Inferior parietal cortex (tissue), 1 donor: Measurements from ENCODE around the gene MAU2.

ENCODE experiments used
- DNase-seq: peaks from one replicate; pipeline ENCODE4 v3.0.0-alpha.2; 2016; ENCODE audit errors: extremely low spot score

The MAU2 gene

DNA sequence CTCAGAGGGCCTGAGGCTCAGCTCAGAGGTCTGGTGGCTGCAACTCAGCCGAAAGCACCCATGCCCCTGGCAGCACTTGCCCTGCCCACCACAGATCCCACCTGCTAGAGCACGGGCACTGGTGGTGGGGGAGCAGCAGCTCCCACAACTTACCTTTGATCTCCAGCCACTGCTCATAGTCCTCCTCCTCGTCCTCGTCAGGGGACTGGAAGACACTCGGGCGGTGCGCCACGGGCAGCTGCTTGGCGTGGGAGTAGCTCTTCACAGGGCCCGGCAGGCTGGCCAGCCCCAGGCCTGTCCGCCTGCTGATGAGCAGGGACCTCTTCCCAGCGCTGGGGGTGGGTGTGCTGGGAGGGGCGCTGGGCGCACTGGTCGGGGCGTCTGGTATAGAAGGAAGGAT is 14.9 kb upstream of the MAU2 start:
- DNase-seq: no peak

DNA sequence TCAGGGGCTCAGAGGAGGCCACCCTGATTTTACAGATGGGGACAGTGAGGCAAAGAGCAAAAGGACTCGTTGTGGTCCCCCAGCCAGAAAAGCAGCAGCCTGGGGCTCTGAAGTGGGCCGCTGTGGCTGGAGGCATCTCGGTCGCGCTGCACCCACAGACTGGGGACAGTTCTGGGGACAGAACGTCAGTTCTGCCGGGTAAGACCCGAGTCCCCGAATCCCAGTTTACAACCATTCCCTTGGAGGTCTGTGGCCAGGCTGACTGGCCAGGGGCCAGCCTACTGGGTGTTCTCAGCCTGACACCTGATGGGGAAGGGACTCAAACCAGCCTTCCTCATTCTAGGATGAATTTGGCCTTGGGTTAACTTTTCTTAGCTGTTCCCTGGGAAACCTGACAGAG is 14.4 kb upstream of the MAU2 start:
- no peak for DNase-seq

GRCh38 chr19:19308373-19308772 is 12.3 kb upstream of the MAU2 start:
- no peak for DNase-seq

DNA sequence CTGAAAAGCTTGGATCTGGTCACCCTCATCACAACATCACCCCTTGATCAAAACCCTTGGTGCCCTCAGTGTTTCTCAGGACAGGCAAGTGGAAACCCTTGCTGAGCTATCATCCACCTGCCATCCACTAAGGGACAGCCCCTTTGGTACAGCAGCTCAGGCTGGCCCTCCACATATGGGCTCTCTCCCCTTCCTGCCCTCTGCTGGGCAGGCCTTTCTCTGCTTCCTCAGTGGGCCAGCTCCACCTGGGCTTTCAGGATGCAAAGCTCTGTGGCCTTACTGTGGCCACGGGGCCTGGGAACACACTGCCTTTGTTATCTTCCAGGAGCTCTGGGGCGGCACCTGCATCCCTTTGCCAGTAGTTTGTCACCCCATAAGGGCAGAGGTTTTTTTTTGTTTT is 5.2 kb upstream of the MAU2 start:
- no peak for DNase-seq

GRCh38 chr19:19316082-19316481 is 4.5 kb upstream of the MAU2 start:
- DNase-seq: no peak

- no peak for DNase-seq
Observed at GRCh38 chr19:19319732-19320360, 783 bp upstream of the MAU2 start.

- no peak for DNase-seq
Observed at GRCh38 chr19:19321141-19321577, 530 bp downstream of the MAU2 start.

- DNase-seq: no peak
Observed at GRCh38 chr19:19324059-19324770, 3.6 kb downstream of the MAU2 start.

DNA sequence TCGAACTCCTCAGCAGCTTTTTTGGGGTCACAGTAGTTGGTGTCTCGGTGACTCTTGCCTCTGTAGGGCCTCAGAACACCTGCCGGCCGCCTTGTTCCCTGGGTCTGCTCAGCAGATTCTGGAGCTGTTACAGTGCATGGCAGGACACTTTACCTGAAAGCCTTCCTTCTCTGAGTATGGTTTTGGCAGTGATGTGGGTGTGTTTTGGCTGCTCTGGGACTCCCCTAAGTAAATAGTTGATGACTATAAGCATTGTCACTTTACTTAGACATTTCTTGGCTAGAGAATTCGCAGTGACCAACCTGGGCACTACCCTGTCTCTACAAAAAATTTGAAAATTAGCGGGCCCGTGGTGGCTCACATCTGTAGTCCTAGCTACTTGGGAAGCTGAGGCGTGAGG is 7.0 kb downstream of the MAU2 start:
- DNase-seq: no peak

DNA sequence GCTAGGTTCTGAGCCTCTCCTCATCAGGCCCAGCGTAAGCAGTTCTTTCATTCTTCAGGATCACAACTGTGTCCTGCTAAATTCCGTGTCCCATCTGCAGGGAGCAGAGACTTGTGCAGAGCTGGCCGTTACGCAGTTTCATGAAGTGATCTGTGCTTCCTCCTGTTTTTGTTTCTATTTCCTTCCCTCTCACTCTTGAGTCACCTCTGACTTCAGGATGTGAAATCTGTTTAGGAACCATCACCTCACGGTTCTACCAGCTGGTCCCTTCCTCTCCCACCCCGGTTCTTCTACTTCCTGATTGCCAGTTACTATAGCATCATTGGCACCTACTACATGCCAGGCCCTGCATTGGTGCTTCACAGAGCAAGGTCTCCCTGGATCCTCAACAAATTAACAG is 8.5 kb downstream of the MAU2 start:
- DNase-seq: no peak

GRCh38 chr19:19334063-19334988 is 13.7 kb downstream of the MAU2 start:
- DNase-seq: no peak

GRCh38 chr19:19334989-19335344 is 14.3 kb downstream of the MAU2 start:
- no peak for DNase-seq

DNA sequence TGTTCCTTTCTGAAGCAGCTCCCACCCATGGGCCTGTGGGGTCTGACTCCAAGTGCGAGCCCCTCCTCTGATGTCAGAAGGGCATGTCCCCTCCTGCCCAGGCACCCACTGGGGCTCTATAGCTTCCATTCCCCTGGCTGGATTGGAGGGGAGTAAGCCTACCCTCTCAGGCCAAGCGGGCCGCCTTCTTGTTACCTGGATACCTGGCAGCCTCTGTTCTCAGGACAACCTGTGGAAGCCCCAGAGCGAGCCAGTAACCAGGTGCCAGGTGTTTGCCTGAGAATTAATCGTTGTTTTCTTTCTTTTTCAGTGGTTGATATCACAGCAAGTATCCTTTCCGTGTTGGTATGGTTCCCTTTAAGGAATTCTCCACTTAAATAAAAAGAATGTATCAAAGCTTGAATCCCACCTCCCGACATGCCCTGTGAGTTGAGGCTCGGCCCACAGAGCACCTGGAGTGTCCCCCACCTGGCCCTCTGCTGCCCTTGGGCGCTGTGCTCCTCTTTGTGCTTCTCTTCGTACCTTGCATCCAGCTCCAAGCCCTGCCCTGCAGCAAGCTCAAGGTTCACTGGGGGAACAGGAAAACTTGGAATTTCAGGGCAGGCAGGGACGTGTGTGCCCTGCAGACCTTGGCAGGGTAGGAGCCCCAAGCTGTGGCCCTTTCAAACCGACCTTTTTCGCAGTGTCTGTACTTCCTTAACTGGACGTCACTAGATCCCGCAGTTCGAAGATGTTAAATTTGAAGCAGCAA is 15.0 kb downstream of the MAU2 start:
- DNase-seq: no peak

- peak; percentile 22 for DNase-seq
Observed at GRCh38 chr19:19336597-19336996, 16.0 kb downstream of the MAU2 start.

GRCh38 chr19:19337120-19337519 is 16.5 kb downstream of the MAU2 start:
- DNase-seq: no peak

DNA sequence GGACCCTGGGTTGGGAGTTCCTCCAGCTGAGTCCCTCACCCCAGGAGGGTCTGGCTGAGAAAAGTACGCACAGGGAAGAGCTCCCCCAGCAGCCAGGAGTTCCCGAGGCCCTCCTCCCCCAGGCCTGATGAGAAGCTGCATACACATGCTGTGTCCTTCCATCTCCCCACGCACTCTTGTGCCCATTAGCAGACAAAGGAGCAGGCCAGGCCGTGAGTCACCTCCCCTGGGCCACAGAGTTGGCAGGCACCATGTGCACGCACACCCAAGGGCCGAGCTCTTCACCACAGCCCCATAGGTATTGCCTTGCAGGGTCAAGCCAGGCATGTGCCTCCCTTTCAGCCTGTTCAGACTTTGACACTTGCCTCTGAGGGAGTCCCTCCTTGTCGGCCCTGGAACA is 17.5 kb downstream of the MAU2 start:
- DNase-seq: no peak

GRCh38 chr19:19341026-19341425 is 20.4 kb downstream of the MAU2 start:
- no peak for DNase-seq

DNA sequence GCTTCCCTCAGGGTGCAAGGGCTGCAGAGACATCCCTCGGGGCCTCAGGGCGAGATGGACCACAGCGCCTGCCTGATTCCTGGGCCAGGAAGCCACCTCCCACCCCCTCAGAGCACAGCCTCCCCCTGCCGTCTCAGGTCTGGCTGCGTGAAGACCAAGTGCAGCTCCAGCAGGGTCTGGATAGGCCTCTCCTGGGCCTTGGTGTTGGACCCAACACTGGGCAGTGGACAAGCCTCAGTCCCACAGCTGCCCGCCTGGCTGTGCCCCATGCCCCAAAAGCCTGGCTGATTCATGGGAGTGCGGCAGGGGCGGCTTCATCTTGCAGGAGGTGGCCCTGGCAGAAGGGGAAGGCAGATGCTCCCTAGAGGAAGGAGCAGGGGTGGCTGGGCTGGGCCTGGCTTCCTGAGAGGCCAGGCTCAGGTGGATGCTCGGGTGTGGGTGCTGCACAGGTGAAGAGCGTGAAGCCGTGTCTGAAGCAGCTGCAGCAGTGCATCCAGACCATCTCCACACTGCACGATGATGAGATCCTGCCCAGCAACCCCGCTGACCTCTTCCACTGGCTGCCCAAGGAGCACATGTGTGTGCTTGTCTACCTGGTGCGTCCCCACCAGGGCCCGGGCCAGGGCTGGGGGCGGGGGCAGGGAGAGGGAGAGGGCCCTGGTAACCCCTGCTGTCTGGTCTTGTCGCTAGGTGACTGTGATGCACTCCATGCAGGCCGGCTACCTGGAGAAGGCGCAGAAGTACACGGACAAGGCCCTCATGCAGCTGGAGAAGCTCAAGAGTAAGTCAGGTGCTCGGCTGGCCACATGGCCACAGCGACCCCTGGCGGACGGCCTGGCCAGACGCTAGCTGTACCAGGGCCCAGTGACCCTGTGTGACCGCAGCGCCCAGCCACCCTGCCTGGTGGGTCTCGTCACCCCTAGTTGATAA is 21.7 kb downstream of the MAU2 start:
- DNase-seq: peak; percentile 44

DNA sequence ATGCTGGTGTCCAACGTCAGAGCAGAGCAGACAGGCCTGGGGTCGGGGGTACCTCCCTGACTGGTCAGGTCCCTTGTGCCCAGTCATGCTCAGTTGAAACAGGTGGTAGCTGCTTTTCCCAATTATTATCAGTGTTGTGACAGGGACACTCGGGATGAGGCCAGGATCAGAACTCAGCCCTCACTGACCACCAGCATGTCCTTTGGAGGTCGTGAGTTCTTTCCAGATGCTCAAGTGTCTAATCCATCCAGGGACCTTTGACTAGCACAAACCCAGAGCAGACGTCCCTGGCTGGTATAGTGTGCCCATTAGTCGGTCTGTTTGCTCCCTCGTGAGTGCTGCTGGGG is 22.4 kb downstream of the MAU2 start:
- no peak for DNase-seq

DNA sequence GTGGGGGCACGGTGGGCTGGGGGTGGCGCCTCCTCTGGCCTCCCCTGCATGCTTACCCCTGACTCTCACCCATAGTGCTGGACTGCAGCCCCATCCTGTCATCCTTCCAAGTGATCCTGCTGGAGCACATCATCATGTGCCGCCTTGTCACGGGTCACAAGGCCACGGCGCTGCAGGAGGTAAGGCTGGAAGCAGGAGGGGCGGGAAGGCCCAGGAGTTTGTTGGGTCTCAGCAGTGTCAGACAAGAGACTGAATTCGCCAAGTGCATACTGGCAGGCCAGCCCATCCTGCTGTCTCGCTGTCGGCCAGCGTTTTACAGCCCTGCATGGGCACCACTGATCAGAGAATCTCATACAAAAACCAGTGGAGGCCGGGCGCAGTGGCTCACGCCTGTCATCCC is 23.1 kb downstream of the MAU2 start:
- DNase-seq: no peak

- DNase-seq: no peak
Observed at GRCh38 chr19:19345232-19345631, 24.6 kb downstream of the MAU2 start.
